ENCODE measurements around the gene CNRIP1. TPM values are rescaled to one million over a fixed set of nuclear protein-coding genes. Genes with fewer than 3 reads are reported as not detected.

Gene CNRIP1
- total RNA-seq, 1 donor from 2014 or later = 4.4 TPM

- Histone ChIP-seq H3K36me3 (ENCODE audit: insufficient read depth, low read length) (no peaks in the 10 kb centered on the region), H3K4me2 (ENCODE audit: low read length) (peak overlapping the region; percentile 51), H3K27ac (ENCODE audit: low read depth, low read length) (no peak overlapping the region), H3K79me2 (ENCODE audit: insufficient read depth, low read length) (peaks cover 9% of the 10 kb centered on the region), H3K9me3 (ENCODE audit: insufficient read depth, low read depth, low read length) (no peaks in the 10 kb centered on the region), H2AFZ (ENCODE audit: low read depth, low read length) (no peak overlapping the region), H4K20me1 (ENCODE audit: insufficient read depth, low read length) (no peaks in the 10 kb centered on the region), H3K27me3 (ENCODE audit: insufficient read depth, low read length) (no peaks in the 10 kb centered on the region), H3K9ac (ENCODE audit: low read length) (no peak overlapping the region), H3K4me1 (ENCODE audit: insufficient read depth, low read length) (peaks cover 9% of the 10 kb centered on the region), H3K4me3 (ENCODE audit: insufficient read depth, low read depth, low read length) (no peak overlapping the region)
- Mint-ChIP-seq H3K4me3 (ENCODE audit: unreplicated experiment) (no peak overlapping the region), H3K36me3 (ENCODE audit: low read depth, unreplicated experiment) (no peaks in the 10 kb centered on the region), H3K9me3 (ENCODE audit: unreplicated experiment) (no peaks in the 10 kb centered on the region), H3K27ac (ENCODE audit: unreplicated experiment) (no peak overlapping the region), H3K4me1 (ENCODE audit: low read depth, unreplicated experiment) (peaks cover 15% of the 10 kb centered on the region), H3K27me3 (ENCODE audit: low read depth, unreplicated experiment) (no peaks in the 10 kb centered on the region)
- TF ChIP-seq EZH2 (IDR thresholded peaks at IDR 0.05; ENCODE audit: insufficient read depth, low read length) = no peak
- TF ChIP-seq, protein P1, sequence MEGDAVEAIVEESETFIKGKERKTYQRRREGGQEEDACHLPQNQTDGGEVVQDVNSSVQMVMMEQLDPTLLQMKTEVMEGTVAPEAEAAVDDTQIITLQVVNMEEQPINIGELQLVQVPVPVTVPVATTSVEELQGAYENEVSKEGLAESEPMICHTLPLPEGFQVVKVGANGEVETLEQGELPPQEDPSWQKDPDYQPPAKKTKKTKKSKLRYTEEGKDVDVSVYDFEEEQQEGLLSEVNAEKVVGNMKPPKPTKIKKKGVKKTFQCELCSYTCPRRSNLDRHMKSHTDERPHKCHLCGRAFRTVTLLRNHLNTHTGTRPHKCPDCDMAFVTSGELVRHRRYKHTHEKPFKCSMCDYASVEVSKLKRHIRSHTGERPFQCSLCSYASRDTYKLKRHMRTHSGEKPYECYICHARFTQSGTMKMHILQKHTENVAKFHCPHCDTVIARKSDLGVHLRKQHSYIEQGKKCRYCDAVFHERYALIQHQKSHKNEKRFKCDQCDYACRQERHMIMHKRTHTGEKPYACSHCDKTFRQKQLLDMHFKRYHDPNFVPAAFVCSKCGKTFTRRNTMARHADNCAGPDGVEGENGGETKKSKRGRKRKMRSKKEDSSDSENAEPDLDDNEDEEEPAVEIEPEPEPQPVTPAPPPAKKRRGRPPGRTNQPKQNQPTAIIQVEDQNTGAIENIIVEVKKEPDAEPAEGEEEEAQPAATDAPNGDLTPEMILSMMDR (IDR thresholded peaks at IDR 0.05; ENCODE audit: insufficient read depth, low read depth, low read length) = no peak
- FAIRE-seq (no peak), DNase-seq (ENCODE audit: low read depth) (no peak)
Measured at GRCh38 chr2:68258851-68259250, 60.9 kb downstream of the CNRIP1 start.

DNA sequence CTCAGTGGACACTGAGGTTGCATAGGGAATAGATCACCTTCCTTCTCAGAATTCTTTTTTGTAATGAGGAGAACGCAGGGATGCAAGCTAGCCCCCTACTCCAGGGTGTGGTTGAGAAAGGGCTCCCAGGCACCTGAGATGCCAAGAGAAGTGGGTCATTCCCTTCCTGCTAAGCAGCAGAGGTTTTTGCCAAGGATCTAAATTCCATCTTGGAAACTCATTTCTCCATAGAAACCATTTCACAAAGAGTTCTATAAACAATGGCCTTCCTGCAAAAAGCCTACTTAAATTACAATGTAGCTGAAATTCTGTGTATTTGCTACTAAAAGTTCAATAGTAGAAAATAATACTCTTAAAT, 63.7 kb downstream of the CNRIP1 start:
- H3K9me3 Mint-ChIP-seq (ENCODE audit: unreplicated experiment) = no peaks in the 10 kb centered on the region
- Histone ChIP-seq H4K20me1 (ENCODE audit: insufficient read depth, low read length) (peaks cover 5% of the 10 kb centered on the region), H3K9ac (ENCODE audit: low read length) (no peak overlapping the region), H3K79me2 (ENCODE audit: insufficient read depth, low read length) (peaks cover 24% of the 10 kb centered on the region), H3K9me3 (ENCODE audit: insufficient read depth, low read depth, low read length) (no peaks in the 10 kb centered on the region), H3K4me3 (ENCODE audit: insufficient read depth, low read depth, low read length) (no peak overlapping the region), H3K27ac (ENCODE audit: low read depth, low read length) (no peak overlapping the region), H2AFZ (ENCODE audit: low read depth, low read length) (no peak overlapping the region), H3K27me3 (ENCODE audit: insufficient read depth, low read length) (no peaks in the 10 kb centered on the region), H3K4me2 (ENCODE audit: low read length) (peak overlapping the region; percentile 43), H3K4me1 (ENCODE audit: insufficient read depth, low read length) (peaks cover 9% of the 10 kb centered on the region), H3K36me3 (ENCODE audit: insufficient read depth, low read length) (no peaks in the 10 kb centered on the region)
- no peaks in the 10 kb centered on the region for H3K36me3 Mint-ChIP-seq (ENCODE audit: low read depth, unreplicated experiment)
- TF ChIP-seq, protein P1 (IDR thresholded peaks at IDR 0.05; ENCODE audit: insufficient read depth, low read depth, low read length) = no peak
- TF ChIP-seq EZH2 (IDR thresholded peaks at IDR 0.05; ENCODE audit: insufficient read depth, low read length) = no peak
- H3K27me3 Mint-ChIP-seq (ENCODE audit: low read depth, unreplicated experiment) = no peaks in the 10 kb centered on the region
- DNase-seq (ENCODE audit: low read depth) = peak; percentile 74
- no peak overlapping the region for H3K4me3 Mint-ChIP-seq (ENCODE audit: unreplicated experiment)
- peaks cover 15% of the 10 kb centered on the region for H3K4me1 Mint-ChIP-seq (ENCODE audit: low read depth, unreplicated experiment)
- no peak for FAIRE-seq
- no peak overlapping the region for H3K27ac Mint-ChIP-seq (ENCODE audit: unreplicated experiment)

- Mint-ChIP-seq H3K9me3 (ENCODE audit: unreplicated experiment) (no peaks in the 10 kb centered on the region), H3K4me3 (ENCODE audit: unreplicated experiment) (peak overlapping the region; percentile 97), H3K36me3 (ENCODE audit: low read depth, unreplicated experiment) (no peaks in the 10 kb centered on the region), H3K27me3 (ENCODE audit: low read depth, unreplicated experiment) (no peaks in the 10 kb centered on the region), H3K4me1 (ENCODE audit: low read depth, unreplicated experiment) (peaks cover 19% of the 10 kb centered on the region), H3K27ac (ENCODE audit: unreplicated experiment) (peak overlapping the region; percentile 99)
- peaks cover 50% of the 10 kb centered on the region for H3K79me2 ChIP-seq (ENCODE audit: insufficient read depth, low read length)
- FAIRE-seq (peak; percentile 63), DNase-seq (ENCODE audit: low read depth) (peak; percentile 32)
- H3K4me3 ChIP-seq (ENCODE audit: insufficient read depth, low read depth, low read length) = peak overlapping the region; percentile 87
- peak overlapping the region; percentile 96 for H3K27ac ChIP-seq (ENCODE audit: low read depth, low read length)
- TF ChIP-seq, protein P1 (IDR thresholded peaks at IDR 0.05; ENCODE audit: insufficient read depth, low read depth, low read length) = no peak
- no peak for TF ChIP-seq EZH2 (IDR thresholded peaks at IDR 0.05; ENCODE audit: insufficient read depth, low read length)
- H2AFZ ChIP-seq (ENCODE audit: low read depth, low read length) = peak overlapping the region; percentile 79
- H3K9ac ChIP-seq (ENCODE audit: low read length) = peak overlapping the region; percentile 96
- H3K27me3 ChIP-seq (ENCODE audit: insufficient read depth, low read length) = no peaks in the 10 kb centered on the region
- peaks cover 31% of the 10 kb centered on the region for H4K20me1 ChIP-seq (ENCODE audit: insufficient read depth, low read length)
- no peaks in the 10 kb centered on the region for H3K36me3 ChIP-seq (ENCODE audit: insufficient read depth, low read length)
- peaks cover 13% of the 10 kb centered on the region for H3K4me1 ChIP-seq (ENCODE audit: insufficient read depth, low read length)
- H3K9me3 ChIP-seq (ENCODE audit: insufficient read depth, low read depth, low read length) = no peaks in the 10 kb centered on the region
- H3K4me2 ChIP-seq (ENCODE audit: low read length) = peak overlapping the region; percentile 97
Measured at GRCh38 chr2:68253219-68254068, 66.3 kb downstream of the CNRIP1 start.
